NCI-H345 treated with DMSO at 0.1 percent for 48 hours (cell line): ENCODE data around the gene PTPRT.

Experiments used
- DNase-seq: peaks from one replicate; lab custom pipeline; 2025; ENCODE audit not compliant: unreplicated experiment; lab: John Stamatoyannopoulos, UW

The PTPRT gene

GRCh38 chr20:42576167-42576566 is 613.5 kb downstream of the PTPRT start:
- DNase-seq, result no peak

GRCh38 chr20:42572320-42573016 is 617.2 kb downstream of the PTPRT start:
- no peak for DNase-seq

- DNase-seq, result no peak
These were observed 622.3 kb downstream of the PTPRT start for GRCh38 chr20:42567409-42567808.

- DNase-seq, result no peak
These were observed 624.3 kb downstream of the PTPRT start for GRCh38 chr20:42565235-42565995.

GRCh38 chr20:42559665-42560064 is 630.0 kb downstream of the PTPRT start:
- DNase-seq, result no peak

- DNase-seq, result no peak
These were observed 633.1 kb downstream of the PTPRT start for GRCh38 chr20:42556575-42556974.

- no peak for DNase-seq
These were observed 636.3 kb downstream of the PTPRT start for GRCh38 chr20:42553374-42553773.

GRCh38 chr20:42549496-42549895 is 640.2 kb downstream of the PTPRT start:
- DNase-seq, result peak; percentile 92

- DNase-seq, result no peak
These were observed 644.8 kb downstream of the PTPRT start for GRCh38 chr20:42544926-42545325.

- no peak for DNase-seq
These were observed 656.9 kb downstream of the PTPRT start for GRCh38 chr20:42532831-42533230.

GRCh38 chr20:42531508-42531961 is 658.2 kb downstream of the PTPRT start:
- DNase-seq, result peak; percentile 92

- peak; percentile 79 for DNase-seq
These were observed 658.8 kb downstream of the PTPRT start for GRCh38 chr20:42530855-42531448.

- no peak for DNase-seq
These were observed 659.5 kb downstream of the PTPRT start for GRCh38 chr20:42530191-42530590.

- no peak for DNase-seq
These were observed 665.6 kb downstream of the PTPRT start for GRCh38 chr20:42524058-42524457.

- DNase-seq, result no peak
These were observed 673.0 kb downstream of the PTPRT start for GRCh38 chr20:42516692-42517091.

GRCh38 chr20:42510686-42511085 is 679.0 kb downstream of the PTPRT start:
- no peak for DNase-seq

- DNase-seq, result no peak
These were observed 681.8 kb downstream of the PTPRT start for GRCh38 chr20:42507874-42508273.

GRCh38 chr20:42506397-42506796 is 683.3 kb downstream of the PTPRT start:
- no peak for DNase-seq

- no peak for DNase-seq
These were observed 687.1 kb downstream of the PTPRT start for GRCh38 chr20:42502591-42502990.

- DNase-seq, result no peak
These were observed 693.1 kb downstream of the PTPRT start for GRCh38 chr20:42496595-42496994.

GRCh38 chr20:42494290-42494689 is 695.4 kb downstream of the PTPRT start:
- no peak for DNase-seq

GRCh38 chr20:42493001-42493400 is 696.7 kb downstream of the PTPRT start:
- DNase-seq, result no peak
